Lower lobe of right lung (tissue), 2 donors: ENCODE data around the gene MEIKIN. TPM values are rescaled to one million over a fixed set of nuclear protein-coding genes. Genes with fewer than 3 reads are reported as not detected.

Source experiments
- ATAC-seq, 2 donors: fragments of 200-7000 bp; cut with Tn5 transposase; one replicate each; pipeline ENCODE4 v1.9.1; 2020 to 2022; ENCODE audit warnings: mild to moderate bottlenecking in 2 of 2, moderate library complexity in 2 of 2
- DNase-seq: peaks from one replicate; pipeline ENCODE4 v3.0.0-alpha.2; 2020
- H3K27ac ChIP-seq: fragments of 200-600 bp; one replicate; pipeline ENCODE4 v1.8.0; 2022
- H3K27me3 ChIP-seq: fragments of 200-600 bp; one replicate; pipeline ENCODE4 v1.8.0; 2022; ENCODE audit warnings: low read depth
- H3K36me3 ChIP-seq: fragments of 200-600 bp; one replicate; pipeline ENCODE4 v1.8.0; 2022; ENCODE audit warnings: mild to moderate bottlenecking
- H3K4me1 ChIP-seq: fragments of 200-600 bp; one replicate; pipeline ENCODE4 v1.8.0; 2022
- H3K4me3 ChIP-seq: fragments of 200-600 bp; one replicate; pipeline ENCODE4 v1.8.0; 2022; ENCODE audit warnings: mild to moderate bottlenecking
- H3K9me3 ChIP-seq: fragments of 200-600 bp; one replicate; pipeline ENCODE4 v1.8.0; 2022
- intact Hi-C: fragments of 100-400 bp; cut with DNase I; formaldehyde crosslinking; loops from one replicate; pipeline ENCODE4 v1.11.0; 2022
- total RNA-seq: library from RNA; stranded (reverse); fragmentation: NEBNext Ultra II Directional; extraction: Animal tissue kit (Norgen Biotek cat#: 25700); gene quantifications from one replicate; pipeline ENCODE4 v1.2.1, GENCODE V29; 2021
- TF ChIP-seq, protein P1 (sequence below): fragments of 200-600 bp; IDR thresholded peaks from one replicate; pipeline ENCODE4 v1.8.0; 2022; ENCODE audit warnings: antibody characterized with exemption, mild to moderate bottlenecking
- donor health status: DM: no; HTN: yes; CAD: no; lungs with severe emphysema.

The MEIKIN gene
- total RNA-seq, 1 donor from 2014 or later: not detected

- TF ChIP-seq, protein P1, sequence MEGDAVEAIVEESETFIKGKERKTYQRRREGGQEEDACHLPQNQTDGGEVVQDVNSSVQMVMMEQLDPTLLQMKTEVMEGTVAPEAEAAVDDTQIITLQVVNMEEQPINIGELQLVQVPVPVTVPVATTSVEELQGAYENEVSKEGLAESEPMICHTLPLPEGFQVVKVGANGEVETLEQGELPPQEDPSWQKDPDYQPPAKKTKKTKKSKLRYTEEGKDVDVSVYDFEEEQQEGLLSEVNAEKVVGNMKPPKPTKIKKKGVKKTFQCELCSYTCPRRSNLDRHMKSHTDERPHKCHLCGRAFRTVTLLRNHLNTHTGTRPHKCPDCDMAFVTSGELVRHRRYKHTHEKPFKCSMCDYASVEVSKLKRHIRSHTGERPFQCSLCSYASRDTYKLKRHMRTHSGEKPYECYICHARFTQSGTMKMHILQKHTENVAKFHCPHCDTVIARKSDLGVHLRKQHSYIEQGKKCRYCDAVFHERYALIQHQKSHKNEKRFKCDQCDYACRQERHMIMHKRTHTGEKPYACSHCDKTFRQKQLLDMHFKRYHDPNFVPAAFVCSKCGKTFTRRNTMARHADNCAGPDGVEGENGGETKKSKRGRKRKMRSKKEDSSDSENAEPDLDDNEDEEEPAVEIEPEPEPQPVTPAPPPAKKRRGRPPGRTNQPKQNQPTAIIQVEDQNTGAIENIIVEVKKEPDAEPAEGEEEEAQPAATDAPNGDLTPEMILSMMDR: no peak
- intact Hi-C loops: no loop called here
- H3K27me3 ChIP-seq: no peaks in the 10 kb centered on the region
- no peak overlapping the region for H3K27ac ChIP-seq
- ATAC-seq: no peak
- peak; percentile 22 for DNase-seq
- H3K4me1 ChIP-seq: no peaks in the 10 kb centered on the region
- H3K4me3 ChIP-seq: no peak overlapping the region
- no peaks in the 10 kb centered on the region for H3K9me3 ChIP-seq
- H3K36me3 ChIP-seq: no peaks in the 10 kb centered on the region
These were observed 46.3 kb upstream of the MEIKIN start for GRCh38 chr5:131991593-131992324.

DNA sequence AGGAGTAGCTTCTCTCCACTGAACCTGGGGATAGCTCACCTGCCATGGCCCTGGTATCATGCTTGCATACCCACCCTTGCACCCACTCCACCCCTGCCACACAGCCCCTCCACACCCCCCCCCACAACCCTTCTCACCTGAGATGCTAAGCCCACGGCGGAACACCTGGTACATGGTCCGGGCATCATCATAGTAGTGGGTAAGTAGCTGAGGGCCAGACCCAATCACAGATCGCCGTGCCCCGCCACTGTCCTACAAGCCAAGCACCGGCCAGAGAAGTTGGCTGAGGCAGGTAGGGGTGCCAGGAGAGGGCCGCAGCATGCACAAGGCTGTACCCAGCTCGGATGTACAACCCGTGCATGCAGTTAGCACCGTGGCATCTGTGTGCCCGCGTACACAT lies 45.3 kb upstream of the MEIKIN start:
- H3K27ac ChIP-seq: no peak overlapping the region
- DNase-seq: peak; percentile 33
- intact Hi-C loops: no loop called here
- no peak overlapping the region for H3K4me3 ChIP-seq
- H3K36me3 ChIP-seq: no peaks in the 10 kb centered on the region
- no peaks in the 10 kb centered on the region for H3K4me1 ChIP-seq
- no peaks in the 10 kb centered on the region for H3K9me3 ChIP-seq
- TF ChIP-seq, protein P1: no peak
- ATAC-seq: no peak
- H3K27me3 ChIP-seq: no peaks in the 10 kb centered on the region

- ATAC-seq (no peak), DNase-seq (peak; percentile 17)
- no peaks in the 10 kb centered on the region for H3K9me3 ChIP-seq
- no peak overlapping the region for H3K27ac ChIP-seq
- H3K4me3 ChIP-seq: no peak overlapping the region
- intact Hi-C loops: no loop called here
- TF ChIP-seq, protein P1: no peak
- H3K36me3 ChIP-seq: no peaks in the 10 kb centered on the region
- H3K27me3 ChIP-seq: no peaks in the 10 kb centered on the region
- H3K4me1 ChIP-seq: no peaks in the 10 kb centered on the region
These were observed 43.1 kb upstream of the MEIKIN start for GRCh38 chr5:131988601-131989000.

DNA sequence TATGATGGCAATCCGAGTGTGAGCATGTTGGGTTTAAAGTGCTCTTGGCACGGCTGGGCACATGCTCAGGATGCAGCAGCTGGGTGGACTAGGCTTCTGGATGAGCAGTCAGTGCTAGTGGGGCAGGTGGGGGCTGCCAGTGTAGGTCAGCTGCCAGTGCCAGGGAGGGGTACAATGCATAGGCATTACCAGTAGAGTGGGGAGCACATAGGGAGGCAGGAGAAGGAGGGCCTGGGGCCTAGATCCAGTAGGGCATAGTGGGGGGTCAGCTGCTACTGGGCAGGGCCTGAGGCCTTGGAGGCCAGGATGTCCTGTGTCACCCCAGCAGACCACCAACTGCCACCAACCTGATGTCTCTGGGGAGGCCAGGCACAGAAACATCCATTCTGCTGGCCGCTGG lies 41.8 kb upstream of the MEIKIN start:
- H3K27me3 ChIP-seq: no peaks in the 10 kb centered on the region
- no peak overlapping the region for H3K4me3 ChIP-seq
- DNase-seq: peak; percentile 30
- TF ChIP-seq, protein P1: no peak
- no peaks in the 10 kb centered on the region for H3K36me3 ChIP-seq
- no peak overlapping the region for H3K27ac ChIP-seq
- intact Hi-C loops: no loop called here
- no peaks in the 10 kb centered on the region for H3K4me1 ChIP-seq
- H3K9me3 ChIP-seq: no peaks in the 10 kb centered on the region
- ATAC-seq: no peak

DNA sequence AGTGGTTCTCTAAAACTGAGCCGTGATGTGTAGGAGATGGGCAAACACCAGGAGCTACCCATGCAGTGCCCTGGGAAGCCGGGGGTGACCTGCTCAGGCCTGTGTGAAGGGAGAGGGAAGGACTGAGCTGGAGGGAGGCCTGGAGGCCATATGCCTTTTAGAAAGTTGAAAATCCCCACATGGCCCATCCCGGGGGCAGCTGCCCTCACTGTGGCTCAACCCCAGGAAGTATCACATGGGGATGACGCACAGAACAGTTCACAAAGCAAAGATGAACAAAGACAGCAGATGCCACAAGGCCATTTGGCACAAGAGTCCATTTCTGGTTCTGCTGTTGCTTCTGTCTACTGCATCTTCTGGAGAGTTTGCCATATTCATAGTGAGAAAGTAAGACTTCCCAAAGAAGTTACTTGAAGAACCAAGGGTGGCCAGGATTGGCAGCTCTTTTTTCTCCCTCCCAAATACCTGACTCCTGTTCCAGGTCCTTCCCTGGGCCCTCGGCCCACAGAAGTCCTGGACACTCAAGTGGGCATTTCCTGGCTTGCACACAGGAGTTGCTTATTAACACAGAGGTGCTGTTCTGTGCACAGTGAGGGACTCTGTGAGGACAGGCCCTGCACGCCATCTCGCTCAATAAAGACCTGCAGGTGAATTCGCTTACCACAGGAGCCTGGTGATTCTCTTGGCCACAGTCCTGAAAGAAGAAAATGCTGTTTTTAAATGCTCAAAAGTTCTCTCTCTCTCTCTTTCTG lies 40.9 kb upstream of the MEIKIN start:
- ATAC-seq (no peak), DNase-seq (peak; percentile 34)
- Histone ChIP-seq H3K27ac (no peak overlapping the region), H3K27me3 (no peaks in the 10 kb centered on the region), H3K9me3 (no peaks in the 10 kb centered on the region), H3K4me3 (no peak overlapping the region), H3K36me3 (no peaks in the 10 kb centered on the region), H3K4me1 (no peaks in the 10 kb centered on the region)
- TF ChIP-seq, protein P1: no peak
- intact Hi-C loops: no loop called here
